Measurements from ENCODE around the gene MICAL1.
A peak's percentile ranks its signal among the peaks of the same experiment; 100 is the strongest.

MICAL1 gene

GRCh38 chr6:109455437-109456110 is at the start of gene MICAL1:
TSS of gene MICAL1 (minus strand) at chr6:109455772. CDS start at chr6:109454196, 1,576 bp downstream.
- DNase-seq = peak; percentile 65

GRCh38 chr6:109503327-109504224 is 48.0 kb upstream of the MICAL1 start:
- no peak for DNase-seq

GRCh38 chr6:109498936-109499335 is 43.4 kb upstream of the MICAL1 start:
- DNase-seq = no peak

GRCh38 chr6:109498052-109498451 is 42.5 kb upstream of the MICAL1 start:
- no peak for DNase-seq

- no peak for DNase-seq
Measured at GRCh38 chr6:109496036-109496772, 40.6 kb upstream of the MICAL1 start.

GRCh38 chr6:109493865-109494264 is 38.3 kb upstream of the MICAL1 start:
- DNase-seq = no peak

- DNase-seq = no peak
Measured at GRCh38 chr6:109491207-109491938, 35.8 kb upstream of the MICAL1 start.

GRCh38 chr6:109490713-109491112 is 35.1 kb upstream of the MICAL1 start:
- DNase-seq = no peak

- no peak for DNase-seq
Measured at GRCh38 chr6:109488001-109488400, 32.4 kb upstream of the MICAL1 start.

- DNase-seq = no peak
Measured at GRCh38 chr6:109486068-109486467, 30.5 kb upstream of the MICAL1 start.

- DNase-seq = no peak
Measured at GRCh38 chr6:109485266-109485935, 29.8 kb upstream of the MICAL1 start.

GRCh38 chr6:109484122-109484521 is 28.6 kb upstream of the MICAL1 start:
- DNase-seq = no peak

- DNase-seq = no peak
Measured at GRCh38 chr6:109483735-109484057, 28.1 kb upstream of the MICAL1 start.

- peak; percentile 88 for DNase-seq
Measured at GRCh38 chr6:109482905-109483734, 27.5 kb upstream of the MICAL1 start, which contains the start of gene ZBTB24. TSS of gene ZBTB24 (minus strand) at chr6:109483219. CDS start at chr6:109482026, 1,193 bp downstream.

- no peak for DNase-seq
Measured at GRCh38 chr6:109480993-109481480, 25.5 kb upstream of the MICAL1 start.

GRCh38 chr6:109478841-109479624 is 23.5 kb upstream of the MICAL1 start:
- DNase-seq = no peak

- DNase-seq = no peak
Measured at GRCh38 chr6:109478222-109478805, 22.7 kb upstream of the MICAL1 start.

GRCh38 chr6:109477725-109478124 is 22.2 kb upstream of the MICAL1 start:
- DNase-seq = no peak

GRCh38 chr6:109477184-109477583 is 21.6 kb upstream of the MICAL1 start:
- no peak for DNase-seq

GRCh38 chr6:109475625-109476024 is 20.1 kb upstream of the MICAL1 start:
- DNase-seq = no peak

Measured in activated CD8-positive, alpha-beta memory T cell treated with anti-CD3 and anti-CD28 coated beads, Interleukin-2, amount 50 U/mL, for 4 hours (primary cell).